Heart left ventricle (tissue), 13 donors: ENCODE data around the gene PRKCA.

Source experiments
- CTCF ChIP-seq, 12 donors: fragments of 200-600 bp; sonication (generic) in 4 of 12; IDR thresholded peaks; one replicate each; pipeline versions ENCODE4 v1.5.0 to v1.8.0; 2018 to 2022; ENCODE audit warnings: antibody characterized with exemption in 12 of 12, mild to moderate bottlenecking in 5 of 12
- POLR2A ChIP-seq, 2 donors: fragments of 450-650 bp; IDR thresholded peaks; one replicate each; pipeline ENCODE4 v1.6.1; 2017; ENCODE audit warnings: antibody characterized with exemption in 2 of 2, mild to moderate bottlenecking in 2 of 2, moderate library complexity in 2 of 2
- donor health status: ischemic (EF 13 %, LVEDD 7.1; RV severe dilation, severe dysfunction).
- donor health status: DM: no; HTN: yes; CAD: no.
- donor health status: DM: no; HTN: no; CAD: no.
- donor health status: ischemic (EF 25% LVEDD 6.9; RV normal size, moderate dysfunction).
- donor health status: ischemic (EF 25% LVEDD 5.7; RV mildly dilated, moderate dysfunction).
- donor health status: ischemic (EF 35%, LVEDD 5.7; RV mildly dilated, moderate dysfunction).
- donor health status: nonischemic (EF 11% LVEDD 7.7; RV severe dilation, severe dysfunction).
- donor health status: DM: yes; HTN: yes; CAD: no.
- donor health status: PGD.
- donor health status: ischemic (EF 29% LVEDD 5.4; RV normal size, mild dysfunction).
- donor health status: nonischemic (EF 23%, LVEDD 6.1; RV moderate dilation, normal function).

DNA sequence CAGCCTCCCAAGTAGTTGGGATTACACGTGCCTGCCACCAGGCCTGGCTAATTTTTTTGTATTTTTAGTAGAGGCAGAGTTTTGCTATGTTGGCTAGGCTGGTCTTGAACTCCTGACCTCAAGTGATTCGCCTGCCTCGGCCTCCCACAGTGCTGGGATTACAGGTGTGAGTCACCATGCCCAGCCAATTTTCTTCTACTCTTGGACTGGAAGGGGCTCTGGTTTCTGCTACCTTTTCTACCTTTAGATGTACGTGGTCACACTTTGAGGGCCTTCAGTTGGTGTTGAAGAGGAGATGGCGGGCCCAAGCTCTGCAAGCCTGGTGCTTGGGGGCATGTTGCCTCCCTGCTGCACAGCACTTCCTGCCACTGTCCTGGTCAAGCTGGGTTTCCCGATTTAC, 173.6 kb downstream of the PRKCA start:
- TF ChIP-seq POLR2A (IDR thresholded peaks at IDR 0.05) (no peak), CTCF (IDR thresholded peaks at IDR 0.05) (no peak)
